RWPE2 (cell line): Measurements from ENCODE around the gene SLC16A9.

Source experiments
- ATAC-seq: fragments of 200-7000 bp; cut with Tn5 transposase; 3 replicates; pipeline ENCODE4 v1.9.1; 2021; ENCODE audit warnings: low read depth
- DNase-seq: peaks from one replicate; pipeline ENCODE4 v3.0.0-alpha.2; 2020; ENCODE audit warnings: low spot score
- H3K27ac ChIP-seq: fragments of 450-650 bp; 2 replicates; pipeline ENCODE4 v1.5.1; 2017; ENCODE audit warnings: mild to moderate bottlenecking; ENCODE audit not compliant: poor library complexity, severe bottlenecking
- H3K27me3 ChIP-seq: fragments of 250-450 bp; sonication (Bioruptor Pico); 2 replicates; pipeline ENCODE4 v1.5.1; 2021; ENCODE audit warnings: mild to moderate bottlenecking, moderate library complexity; ENCODE audit not compliant: insufficient read depth, poor library complexity, severe bottlenecking
- H3K36me3 ChIP-seq: fragments of 250-450 bp; sonication (Bioruptor Pico); 2 replicates; pipeline ENCODE4 v1.5.1; 2020; ENCODE audit warnings: low read depth, mild to moderate bottlenecking, moderate library complexity
- H3K4me1 ChIP-seq: fragments of 250-450 bp; sonication (Bioruptor Pico); 2 replicates; pipeline ENCODE4 v1.5.1; 2021; ENCODE audit warnings: mild to moderate bottlenecking, moderate library complexity; ENCODE audit not compliant: insufficient read depth, poor library complexity, severe bottlenecking
- H3K4me3 ChIP-seq: fragments of 250-450 bp; sonication (Bioruptor Pico); 2 replicates; pipeline ENCODE4 v1.5.1; 2021; ENCODE audit warnings: mild to moderate bottlenecking, moderate library complexity; ENCODE audit not compliant: severe bottlenecking
- H3K9me3 ChIP-seq: fragments of 250-450 bp; sonication (Bioruptor Pico); 2 replicates; pipeline ENCODE4 v1.5.1; 2021; ENCODE audit warnings: mild to moderate bottlenecking, moderate library complexity; ENCODE audit not compliant: severe bottlenecking
- CTCF ChIP-seq: fragments of 450-650 bp; IDR thresholded peaks from one replicate; pipeline ENCODE4 v1.5.1; 2017; ENCODE audit warnings: mild to moderate bottlenecking, moderate library complexity; ENCODE audit not compliant: poor library complexity, severe bottlenecking

SLC16A9 gene

GRCh38 chr10:59724098-59724938 lies 14.7 kb upstream of the SLC16A9 start:
- no peak overlapping the region for H3K27ac ChIP-seq
- no peak for ATAC-seq
- no peak for TF ChIP-seq CTCF
- H3K4me3 ChIP-seq, result no peak overlapping the region
- H3K36me3 ChIP-seq, result no peaks in the 10 kb centered on the region
- H3K4me1 ChIP-seq, result no peaks in the 10 kb centered on the region
- no peaks in the 10 kb centered on the region for H3K9me3 ChIP-seq
- no peak for DNase-seq
- H3K27me3 ChIP-seq, result no peaks in the 10 kb centered on the region

GRCh38 chr10:59720377-59720776 lies 10.7 kb upstream of the SLC16A9 start:
- no peaks in the 10 kb centered on the region for H3K4me1 ChIP-seq
- ATAC-seq (no peak), DNase-seq (no peak)
- no peaks in the 10 kb centered on the region for H3K9me3 ChIP-seq
- H3K27ac ChIP-seq, result no peak overlapping the region
- H3K36me3 ChIP-seq, result no peaks in the 10 kb centered on the region
- H3K4me3 ChIP-seq, result no peak overlapping the region
- no peak for TF ChIP-seq CTCF
- no peaks in the 10 kb centered on the region for H3K27me3 ChIP-seq

GRCh38 chr10:59719374-59719773 lies 9.7 kb upstream of the SLC16A9 start:
- no peaks in the 10 kb centered on the region for H3K36me3 ChIP-seq
- peak; percentile 13 for TF ChIP-seq CTCF
- H3K9me3 ChIP-seq, result no peaks in the 10 kb centered on the region
- no peak overlapping the region for H3K4me3 ChIP-seq
- no peaks in the 10 kb centered on the region for H3K27me3 ChIP-seq
- no peaks in the 10 kb centered on the region for H3K4me1 ChIP-seq
- no peak for ATAC-seq
- no peak overlapping the region for H3K27ac ChIP-seq
- no peak for DNase-seq

GRCh38 chr10:59718257-59718656 lies 8.6 kb upstream of the SLC16A9 start:
- TF ChIP-seq CTCF, result no peak
- no peaks in the 10 kb centered on the region for H3K36me3 ChIP-seq
- H3K9me3 ChIP-seq, result no peaks in the 10 kb centered on the region
- no peak for ATAC-seq
- no peak overlapping the region for H3K4me3 ChIP-seq
- DNase-seq, result no peak
- H3K4me1 ChIP-seq, result no peaks in the 10 kb centered on the region
- H3K27ac ChIP-seq, result no peak overlapping the region
- no peaks in the 10 kb centered on the region for H3K27me3 ChIP-seq

- DNase-seq, result no peak
- H3K4me3 ChIP-seq, result no peak overlapping the region
- H3K4me1 ChIP-seq, result no peaks in the 10 kb centered on the region
- H3K27me3 ChIP-seq, result peaks cover 11% of the 10 kb centered on the region
- TF ChIP-seq CTCF, result no peak
- H3K27ac ChIP-seq, result no peak overlapping the region
- no peak for ATAC-seq
- no peaks in the 10 kb centered on the region for H3K36me3 ChIP-seq
- no peaks in the 10 kb centered on the region for H3K9me3 ChIP-seq
These were observed 3.7 kb upstream of the SLC16A9 start for GRCh38 chr10:59713196-59713821.
